GM12874 (cell line): ENCODE results near the gene PHEX.

Experiments used
- TF ChIP-seq, protein P1 (sequence below): IDR thresholded peaks from 2 replicates; pipeline ENCODE4 v1.5.1; 2011; ENCODE audit warnings: low read depth, mild to moderate bottlenecking, control low read depth, low read length, moderate library complexity; ENCODE audit not compliant: insufficient read depth

PHEX gene

DNA sequence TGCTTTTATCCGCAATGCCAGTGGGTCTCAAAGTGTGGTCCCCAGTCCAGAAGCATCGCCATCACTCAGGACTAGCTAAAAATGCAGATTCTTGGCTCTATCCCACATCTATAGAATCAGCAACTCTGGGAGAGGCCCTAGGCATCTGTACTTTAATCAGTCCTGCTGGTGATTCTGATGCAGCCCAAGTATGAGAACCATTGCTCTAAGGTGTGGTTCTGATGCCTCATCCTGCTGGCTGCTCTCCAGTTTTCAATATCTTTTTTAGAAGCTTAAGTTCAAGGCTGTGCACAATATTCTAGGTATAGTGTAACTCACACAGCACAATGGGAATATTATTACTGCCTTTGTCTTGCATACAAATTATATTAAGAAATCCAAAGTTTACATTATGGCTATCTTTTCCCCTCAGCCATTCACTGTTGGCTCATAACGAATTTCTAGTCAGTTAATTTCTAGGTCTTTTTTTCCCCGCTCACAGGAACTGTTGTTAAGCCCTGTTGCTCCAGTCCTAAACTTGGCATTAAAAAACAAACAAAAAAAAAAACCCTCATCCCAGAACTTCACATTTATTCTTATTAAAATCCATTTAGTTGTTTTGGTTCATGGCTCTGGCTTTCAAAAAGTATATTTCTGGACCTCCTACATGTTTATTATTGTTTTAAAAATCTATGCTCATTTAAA lies 109.1 kb downstream of the PHEX start:
- TF ChIP-seq, protein P1, sequence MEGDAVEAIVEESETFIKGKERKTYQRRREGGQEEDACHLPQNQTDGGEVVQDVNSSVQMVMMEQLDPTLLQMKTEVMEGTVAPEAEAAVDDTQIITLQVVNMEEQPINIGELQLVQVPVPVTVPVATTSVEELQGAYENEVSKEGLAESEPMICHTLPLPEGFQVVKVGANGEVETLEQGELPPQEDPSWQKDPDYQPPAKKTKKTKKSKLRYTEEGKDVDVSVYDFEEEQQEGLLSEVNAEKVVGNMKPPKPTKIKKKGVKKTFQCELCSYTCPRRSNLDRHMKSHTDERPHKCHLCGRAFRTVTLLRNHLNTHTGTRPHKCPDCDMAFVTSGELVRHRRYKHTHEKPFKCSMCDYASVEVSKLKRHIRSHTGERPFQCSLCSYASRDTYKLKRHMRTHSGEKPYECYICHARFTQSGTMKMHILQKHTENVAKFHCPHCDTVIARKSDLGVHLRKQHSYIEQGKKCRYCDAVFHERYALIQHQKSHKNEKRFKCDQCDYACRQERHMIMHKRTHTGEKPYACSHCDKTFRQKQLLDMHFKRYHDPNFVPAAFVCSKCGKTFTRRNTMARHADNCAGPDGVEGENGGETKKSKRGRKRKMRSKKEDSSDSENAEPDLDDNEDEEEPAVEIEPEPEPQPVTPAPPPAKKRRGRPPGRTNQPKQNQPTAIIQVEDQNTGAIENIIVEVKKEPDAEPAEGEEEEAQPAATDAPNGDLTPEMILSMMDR: no peak

DNA sequence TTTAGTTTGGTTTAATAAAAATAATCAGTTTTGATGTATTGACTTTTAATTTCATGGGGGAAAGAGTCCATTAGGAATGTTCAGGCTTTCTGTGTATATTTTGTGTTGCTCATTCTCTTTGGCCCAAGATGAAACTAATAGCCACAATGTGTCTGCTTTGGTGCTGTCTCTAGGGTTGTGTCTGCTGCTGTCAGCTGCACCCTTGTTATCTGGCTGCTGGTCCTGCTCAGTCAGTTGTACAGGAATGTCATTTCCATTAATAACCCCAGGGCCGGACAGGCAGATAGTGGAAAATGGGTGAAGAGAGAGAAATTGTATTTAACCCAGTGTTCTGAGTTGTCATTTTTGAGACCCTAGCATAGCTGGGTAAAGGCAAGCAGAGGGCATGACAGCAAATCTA lies 115.1 kb downstream of the PHEX start:
- TF ChIP-seq, protein P1: no peak

DNA sequence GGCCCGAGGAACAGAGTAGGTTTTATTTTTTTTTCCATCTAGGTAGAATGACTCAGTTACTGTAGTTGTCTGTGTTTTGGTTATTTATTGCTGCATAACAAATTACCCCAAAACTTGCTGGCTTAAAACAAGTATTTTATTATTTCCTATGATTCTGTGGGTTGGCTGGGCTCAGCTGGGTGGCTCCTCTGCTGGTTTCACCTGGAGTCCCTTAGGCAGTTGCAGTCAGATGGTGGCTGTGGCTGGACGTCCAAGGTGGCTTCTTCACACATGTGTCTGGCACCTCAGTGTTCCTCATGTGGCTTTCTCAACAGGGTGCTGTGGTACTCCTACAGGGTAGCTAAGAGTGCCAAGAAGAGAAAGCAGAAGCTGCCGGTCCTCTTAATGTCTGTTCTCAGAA lies 115.8 kb downstream of the PHEX start:
- TF ChIP-seq, protein P1: no peak

DNA sequence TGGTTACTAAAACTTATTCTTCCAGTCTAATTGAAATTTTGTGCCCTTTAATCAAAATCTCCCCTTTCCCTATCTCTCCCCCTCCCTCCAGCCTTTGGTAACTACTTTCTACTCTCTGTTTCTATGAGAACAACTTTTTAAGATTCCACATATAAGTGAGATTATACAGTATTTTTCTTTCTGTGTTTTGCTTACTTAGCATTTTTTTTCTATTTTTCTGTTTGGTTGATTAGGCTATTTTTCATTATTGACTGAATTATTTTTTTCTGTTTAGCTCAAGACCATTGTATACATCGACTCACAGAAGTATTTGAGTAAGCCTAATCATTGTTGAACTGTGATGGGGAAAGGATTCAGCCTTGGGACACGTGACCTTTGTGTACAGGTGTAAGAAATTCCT lies 116.4 kb downstream of the PHEX start:
- TF ChIP-seq, protein P1: no peak

DNA sequence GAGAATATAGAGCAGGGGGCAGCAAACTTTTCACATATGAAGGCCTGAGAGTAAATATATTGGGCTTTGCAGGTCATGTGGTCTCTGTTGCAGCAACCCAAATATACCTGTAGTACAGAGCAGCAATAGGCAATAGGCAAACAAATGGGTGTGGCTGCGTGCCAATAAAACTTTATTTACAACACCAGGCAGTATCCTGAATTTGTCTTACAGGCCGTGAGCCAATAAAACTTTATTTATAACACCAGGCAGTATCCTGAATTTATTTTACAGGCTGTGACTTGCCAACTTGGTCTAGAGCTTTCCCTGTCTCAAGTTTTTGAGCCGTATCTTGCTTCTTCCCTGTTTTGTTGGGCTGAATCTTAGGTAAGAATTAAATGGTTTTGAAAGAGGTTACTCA lies 118.2 kb downstream of the PHEX start:
- TF ChIP-seq, protein P1: no peak

DNA sequence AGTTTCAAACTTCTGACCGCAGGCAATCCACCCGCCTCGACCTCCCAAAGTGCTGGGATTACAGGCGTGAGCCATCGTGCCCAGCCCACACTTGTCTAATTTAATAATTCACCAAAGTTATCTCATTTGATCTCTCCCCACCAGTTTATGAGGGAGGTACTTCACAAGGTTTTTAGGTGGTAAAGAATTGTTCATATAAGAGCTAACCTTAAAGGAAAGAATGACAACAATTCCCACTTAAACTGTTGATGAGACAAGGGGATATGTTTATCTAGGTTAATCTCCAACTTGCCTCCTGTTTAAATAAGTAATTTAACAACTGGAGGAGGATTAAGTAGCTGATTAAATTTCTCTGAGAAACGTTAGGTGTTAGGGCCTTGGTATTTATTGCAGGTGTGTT lies 123.0 kb downstream of the PHEX start:
- TF ChIP-seq, protein P1: no peak

DNA sequence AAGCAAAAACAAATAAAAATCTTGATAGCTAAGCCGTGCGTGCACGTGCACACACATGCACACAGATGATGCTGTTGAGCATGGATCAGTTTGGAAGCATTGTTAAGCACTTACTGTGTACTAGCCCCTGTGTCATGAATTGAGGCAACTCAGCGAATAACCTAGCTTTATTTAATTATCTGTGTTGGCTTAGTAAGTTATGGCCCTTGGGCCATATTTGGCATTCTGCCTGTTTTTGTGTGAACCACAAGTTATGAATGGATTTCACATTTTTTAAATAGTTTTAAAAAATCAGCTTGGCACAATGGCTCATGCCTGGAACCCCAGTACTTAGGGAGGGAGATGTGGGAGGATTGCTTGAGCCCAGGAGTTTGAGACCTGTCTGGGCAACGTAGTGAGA lies 126.9 kb downstream of the PHEX start:
- TF ChIP-seq, protein P1: no peak
